NAMALWA (cell line): ENCODE measurements around the gene CTSD.

Experiments used
- DNase-seq: peaks from one replicate; pipeline ENCODE4 v3.0.0-alpha.2; 2015; ENCODE audit warnings: low spot score

Gene CTSD

GRCh38 chr11:1729692-1730011 lies 34.1 kb downstream of the CTSD start:
- no peak for DNase-seq

- no peak for DNase-seq
Measured at GRCh38 chr11:1728931-1729691, 34.6 kb downstream of the CTSD start.

GRCh38 chr11:1728301-1728700 lies 35.4 kb downstream of the CTSD start:
- no peak for DNase-seq

- no peak for DNase-seq
Measured at GRCh38 chr11:1727861-1728260, 35.9 kb downstream of the CTSD start.

DNA sequence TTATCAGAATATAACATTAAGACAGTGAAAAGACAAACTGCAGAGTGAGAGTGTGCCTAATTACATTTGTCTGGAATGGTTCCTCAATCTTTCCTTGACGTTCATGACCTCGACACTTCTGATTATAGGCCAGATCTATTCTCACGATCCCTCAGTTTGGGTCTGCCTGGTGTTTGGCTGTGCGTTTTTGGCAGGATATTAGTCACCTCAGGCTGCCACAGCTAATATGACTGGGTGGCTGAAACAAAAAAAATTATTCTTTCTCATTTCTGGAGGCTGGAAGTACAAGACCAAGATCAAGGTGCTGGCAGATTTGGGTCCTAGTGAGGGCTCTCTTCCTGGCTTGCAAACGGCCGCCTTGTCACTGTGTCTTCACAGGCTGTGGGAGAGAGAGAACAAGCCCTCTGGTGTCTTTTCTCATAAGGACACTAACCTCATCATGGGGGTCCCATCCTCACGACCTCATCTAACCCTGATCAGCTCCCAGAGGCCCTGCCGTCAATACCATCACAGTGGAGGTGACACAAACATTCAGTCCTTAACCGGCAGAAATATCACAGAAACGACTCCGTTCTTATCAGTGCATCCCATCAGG lies 36.5 kb downstream of the CTSD start:
- no peak for DNase-seq

- DNase-seq, result no peak
Measured at GRCh38 chr11:1719781-1720180, 43.9 kb downstream of the CTSD start.

- no peak for DNase-seq
Measured at GRCh38 chr11:1718326-1718725, 45.4 kb downstream of the CTSD start.

- DNase-seq, result no peak
Measured at GRCh38 chr11:1717745-1718144, 46.0 kb downstream of the CTSD start.

GRCh38 chr11:1714908-1715885 lies 48.5 kb downstream of the CTSD start:
- no peak for DNase-seq

DNA sequence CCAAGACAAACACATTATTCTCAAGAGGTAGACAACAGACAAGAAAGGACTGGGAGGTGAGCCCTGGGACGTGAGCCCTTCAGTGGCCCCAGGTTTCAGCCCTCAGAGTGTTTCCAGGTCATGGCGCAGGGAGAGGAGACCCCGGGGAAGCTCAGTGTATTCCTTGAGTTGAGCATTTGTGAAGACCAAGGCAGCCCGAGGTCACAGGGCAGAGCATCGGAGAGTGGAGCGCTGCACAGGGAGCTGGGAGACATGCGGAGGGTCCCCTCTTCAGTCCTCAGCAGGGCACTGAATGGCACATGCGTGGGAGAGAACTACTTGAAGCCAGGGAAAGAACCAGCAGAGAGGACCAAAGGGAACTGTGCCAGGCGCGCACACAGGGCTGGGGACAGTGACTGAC lies 55.0 kb downstream of the CTSD start:
- no peak for DNase-seq

DNA sequence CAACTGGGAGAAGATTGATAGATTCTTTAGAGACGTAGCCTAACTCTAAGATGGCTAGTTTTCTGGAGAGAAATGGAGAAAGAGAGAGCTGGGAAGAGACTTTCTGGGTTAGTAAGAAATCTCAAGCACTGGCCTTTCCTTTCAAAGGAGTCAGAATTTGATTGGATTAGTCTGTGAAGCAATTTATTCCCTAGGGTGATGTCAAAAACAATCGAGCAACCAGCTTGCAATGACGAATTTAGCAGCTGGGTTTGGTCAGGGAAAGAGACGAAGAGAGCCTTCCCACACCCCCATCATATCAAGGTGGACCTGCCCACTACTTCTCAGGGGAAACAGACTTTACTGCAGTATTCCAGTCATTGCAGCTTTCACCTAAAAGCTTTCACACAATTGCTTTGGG lies 56.0 kb downstream of the CTSD start:
- DNase-seq, result no peak

DNA sequence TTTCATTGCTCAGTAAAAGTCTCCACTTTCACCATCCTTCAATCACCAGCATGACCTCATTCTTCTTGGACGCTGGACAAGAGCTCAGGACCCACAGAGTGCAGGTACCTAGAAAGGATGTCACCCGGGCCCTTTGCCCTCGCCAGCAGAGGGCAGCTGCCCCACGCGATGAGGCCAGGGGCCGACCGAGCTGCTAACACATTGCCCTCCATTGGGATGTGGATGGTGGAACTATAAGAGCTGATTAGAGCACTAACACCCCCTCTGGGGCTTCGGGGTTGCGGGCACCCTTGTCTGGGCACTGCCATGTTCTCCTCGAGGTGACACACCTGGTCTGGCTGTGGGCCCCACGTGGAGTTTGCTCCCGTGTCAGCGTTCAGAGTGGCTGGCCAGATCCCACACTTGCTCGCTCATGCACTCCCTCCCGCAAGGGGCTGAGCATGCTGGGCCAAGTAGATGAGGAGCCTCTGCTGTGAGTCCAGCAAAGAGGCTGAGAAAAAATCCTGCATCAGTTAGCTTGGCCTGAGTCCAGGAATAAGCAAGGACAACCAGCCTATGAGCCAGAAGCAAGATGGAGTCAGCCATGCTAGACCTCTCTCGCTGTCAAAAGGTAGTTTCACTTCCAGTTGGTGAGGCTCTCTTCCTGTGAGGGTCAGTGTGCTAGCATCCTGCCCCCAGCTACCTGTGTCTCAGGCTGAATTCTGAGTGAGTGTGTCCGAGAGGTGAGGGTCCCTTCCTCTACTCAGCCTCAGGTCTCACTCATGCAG lies 56.9 kb downstream of the CTSD start:
- DNase-seq, result no peak

DNA sequence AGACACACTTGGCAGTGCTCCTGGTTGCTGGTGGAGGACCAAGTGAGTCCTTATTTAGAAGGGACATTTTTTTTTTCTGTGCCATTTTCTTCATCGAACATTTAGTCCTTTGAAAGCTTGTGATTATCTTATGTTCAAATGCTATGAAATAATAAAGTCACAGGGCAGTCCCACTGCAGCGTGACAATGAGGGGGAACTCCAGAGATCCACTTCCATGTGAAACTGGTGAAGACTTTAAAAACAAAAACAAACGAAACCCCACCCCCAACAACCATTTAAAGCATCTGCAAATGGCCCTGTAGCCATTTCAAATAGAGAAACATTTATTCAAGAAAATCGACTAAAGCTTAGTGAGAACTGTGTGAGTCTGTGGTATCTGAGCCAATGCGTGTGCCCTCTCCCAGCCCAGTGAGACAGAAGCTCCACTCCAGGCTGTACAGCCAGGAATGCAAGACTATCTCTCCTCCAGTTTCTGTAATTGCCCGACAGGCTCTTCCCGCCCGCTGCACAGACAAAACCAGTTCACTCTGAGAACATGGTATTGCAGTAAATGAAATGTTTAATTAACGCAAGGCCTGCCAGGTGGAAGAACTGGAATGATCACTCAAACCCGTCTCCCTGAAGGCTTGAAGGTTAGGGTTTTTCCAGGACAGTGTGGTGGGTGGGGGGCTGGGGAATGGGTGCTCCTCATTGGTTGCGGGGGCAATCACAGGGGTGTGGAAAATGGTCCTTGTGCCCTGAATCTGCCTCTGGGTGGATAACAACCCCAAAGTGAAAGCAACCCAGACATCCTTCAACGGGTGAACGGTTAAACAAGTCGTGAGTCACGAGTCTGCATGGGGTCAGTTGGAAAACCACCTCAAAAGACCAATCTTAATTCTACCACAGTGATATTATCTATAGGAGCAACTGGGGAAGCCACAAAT lies 58.3 kb downstream of the CTSD start:
- DNase-seq, result no peak

- DNase-seq, result no peak
Measured at GRCh38 chr11:1703146-1703545, 60.6 kb downstream of the CTSD start.
